ENCODE data around the gene MAU2.

The MAU2 gene

GRCh38 chr19:19315444-19315843 lies 5.2 kb upstream of the MAU2 start:
- DNase-seq (ENCODE audit: insufficient read length) (no peak), FAIRE-seq (no peak)
- TF ChIP-seq POLR2AphosphoS5 (IDR thresholded peaks at IDR 0.05; ENCODE audit: low read depth, low read length) (no peak), TAF1 (IDR thresholded peaks at IDR 0.05; ENCODE audit: borderline replicate concordance, low read depth, low read length) (no peak), POLR2A (IDR thresholded peaks at IDR 0.05; ENCODE audit: low read depth, low read length) (no peak)

- DNase-seq (ENCODE audit: insufficient read length) (no peak), FAIRE-seq (no peak)
- no peak for TF ChIP-seq POLR2AphosphoS5 (IDR thresholded peaks at IDR 0.05; ENCODE audit: low read depth, low read length)
- no peak for TF ChIP-seq POLR2A (IDR thresholded peaks at IDR 0.05; ENCODE audit: low read depth, low read length)
- no peak for TF ChIP-seq TAF1 (IDR thresholded peaks at IDR 0.05; ENCODE audit: borderline replicate concordance, low read depth, low read length)
Observed at GRCh38 chr19:19316082-19316481, 4.5 kb upstream of the MAU2 start.

GRCh38 chr19:19319732-19320360 lies 783 bp upstream of the MAU2 start:
- TF ChIP-seq POLR2A (IDR thresholded peaks at IDR 0.05; ENCODE audit: low read depth, low read length) = no peak
- TF ChIP-seq POLR2AphosphoS5 (IDR thresholded peaks at IDR 0.05; ENCODE audit: low read depth, low read length) = no peak
- no peak for TF ChIP-seq TAF1 (IDR thresholded peaks at IDR 0.05; ENCODE audit: borderline replicate concordance, low read depth, low read length)
- FAIRE-seq (no peak), DNase-seq (ENCODE audit: insufficient read length) (no peak)

GRCh38 chr19:19321141-19321577 lies 530 bp downstream of the MAU2 start:
- DNase-seq (ENCODE audit: insufficient read length) (no peak), FAIRE-seq (peak; percentile 33)
- TF ChIP-seq TAF1 (IDR thresholded peaks at IDR 0.05; ENCODE audit: borderline replicate concordance, low read depth, low read length) (no peak), POLR2A (IDR thresholded peaks at IDR 0.05; ENCODE audit: low read depth, low read length) (no peak), POLR2AphosphoS5 (IDR thresholded peaks at IDR 0.05; ENCODE audit: low read depth, low read length) (no peak)

- FAIRE-seq = no peak
- no peak for DNase-seq (ENCODE audit: insufficient read length)
- TF ChIP-seq POLR2AphosphoS5 (IDR thresholded peaks at IDR 0.05; ENCODE audit: low read depth, low read length) = no peak
- no peak for TF ChIP-seq TAF1 (IDR thresholded peaks at IDR 0.05; ENCODE audit: borderline replicate concordance, low read depth, low read length)
- no peak for TF ChIP-seq POLR2A (IDR thresholded peaks at IDR 0.05; ENCODE audit: low read depth, low read length)
Observed at GRCh38 chr19:19324059-19324770, 3.6 kb downstream of the MAU2 start.

GRCh38 chr19:19327672-19328071 lies 7.0 kb downstream of the MAU2 start:
- TF ChIP-seq POLR2AphosphoS5 (IDR thresholded peaks at IDR 0.05; ENCODE audit: low read depth, low read length) (no peak), TAF1 (IDR thresholded peaks at IDR 0.05; ENCODE audit: borderline replicate concordance, low read depth, low read length) (no peak), POLR2A (IDR thresholded peaks at IDR 0.05; ENCODE audit: low read depth, low read length) (no peak)

GRCh38 chr19:19329126-19329525 lies 8.5 kb downstream of the MAU2 start:
- no peak for TF ChIP-seq TAF1 (IDR thresholded peaks at IDR 0.05; ENCODE audit: borderline replicate concordance, low read depth, low read length)
- DNase-seq (ENCODE audit: insufficient read length) = no peak
- no peak for FAIRE-seq

More at GRCh38 chr19:19327672-19328071, 7.0 kb downstream of the MAU2 start:
- DNase-seq (ENCODE audit: insufficient read length) (no peak), FAIRE-seq (no peak)

- FAIRE-seq = no peak
- no peak; the same call in 1 of the 2 replicates for TF ChIP-seq POLR2A (IDR thresholded peaks at IDR 0.05; ENCODE audit: low read depth, low read length)
- TF ChIP-seq POLR2AphosphoS5 (IDR thresholded peaks at IDR 0.05; ENCODE audit: low read depth, low read length) = no peak
- TF ChIP-seq TAF1 (IDR thresholded peaks at IDR 0.05; ENCODE audit: borderline replicate concordance, low read depth, low read length) = no peak
Observed at GRCh38 chr19:19334063-19334988, 13.7 kb downstream of the MAU2 start.

GRCh38 chr19:19334989-19335344 lies 14.3 kb downstream of the MAU2 start:
- FAIRE-seq = no peak
- no peak for DNase-seq (ENCODE audit: insufficient read length)
- TF ChIP-seq POLR2A (IDR thresholded peaks at IDR 0.05; ENCODE audit: low read depth, low read length) = no peak
- peak; percentile 37; the same call in 1 of the 2 replicates for TF ChIP-seq POLR2AphosphoS5 (IDR thresholded peaks at IDR 0.05; ENCODE audit: low read depth, low read length)

More at GRCh38 chr19:19334063-19334988, 13.7 kb downstream of the MAU2 start:
- no peak for DNase-seq (ENCODE audit: insufficient read length)

GRCh38 chr19:19335408-19336158 lies 15.0 kb downstream of the MAU2 start:
- no peak for TF ChIP-seq POLR2A (IDR thresholded peaks at IDR 0.05; ENCODE audit: low read depth, low read length)
- no peak for TF ChIP-seq POLR2AphosphoS5 (IDR thresholded peaks at IDR 0.05; ENCODE audit: low read depth, low read length)
- no peak for TF ChIP-seq TAF1 (IDR thresholded peaks at IDR 0.05; ENCODE audit: borderline replicate concordance, low read depth, low read length)
- no peak for DNase-seq (ENCODE audit: insufficient read length)
- FAIRE-seq = no peak

GRCh38 chr19:19336597-19336996 lies 16.0 kb downstream of the MAU2 start:
- FAIRE-seq (no peak), DNase-seq (ENCODE audit: insufficient read length) (no peak)
- no peak for TF ChIP-seq TAF1 (IDR thresholded peaks at IDR 0.05; ENCODE audit: borderline replicate concordance, low read depth, low read length)
- TF ChIP-seq POLR2A (IDR thresholded peaks at IDR 0.05; ENCODE audit: low read depth, low read length) = no peak
- TF ChIP-seq POLR2AphosphoS5 (IDR thresholded peaks at IDR 0.05; ENCODE audit: low read depth, low read length) = no peak
